Neural cell (in vitro differentiated cells): ENCODE results near the gene ACVR1. TPM values are rescaled to one million over a fixed set of nuclear protein-coding genes. Genes with fewer than 3 reads are reported as not detected.

Source experiments
- H2AFZ ChIP-seq: fragments of 200-600, 300-800 bp; sonication (generic), shearing (Covaris generic); 2 replicates; pipeline ENCODE4 v1.6.0; 2014; ENCODE audit warnings: low read depth, mild to moderate bottlenecking, antibody characterized with exemption, low read length, moderate library complexity
- H3F3A ChIP-seq: fragments of 200-600 bp; shearing (Covaris generic); 2 replicates; pipeline ENCODE4 v1.6.1; 2016; ENCODE audit warnings: mild to moderate bottlenecking, moderate library complexity, mixed read lengths, antibody characterized with exemption, low read length; ENCODE audit not compliant: insufficient read depth, poor library complexity, severe bottlenecking
- H3K27ac ChIP-seq: fragments of 200-600, 300-800 bp; sonication (generic), shearing (Covaris generic); 2 replicates; pipeline ENCODE4 v1.5.1; 2014; ENCODE audit warnings: mild to moderate bottlenecking, low read length, moderate library complexity
- H3K27me3 ChIP-seq: fragments of 300-800, 200-600 bp; sonication (generic), shearing (Covaris generic); 2 replicates; pipeline ENCODE4 v1.6.0; 2014; ENCODE audit warnings: mild to moderate bottlenecking, low read depth, low read length, moderate library complexity; ENCODE audit not compliant: insufficient read depth
- H3K36me3 ChIP-seq: fragments of 300-800, 200-600 bp; sonication (generic), shearing (Covaris generic); 2 replicates; pipeline ENCODE4 v1.5.1; 2014; ENCODE audit warnings: mild to moderate bottlenecking, antibody characterized with exemption, low read length, moderate library complexity; ENCODE audit not compliant: insufficient read depth
- H3K4me2 ChIP-seq: fragments of 300-800, 200-600 bp; sonication (generic), shearing (Covaris generic); 2 replicates; pipeline ENCODE4 v1.6.0; 2014; ENCODE audit warnings: mild to moderate bottlenecking, low read length
- H3K4me3 ChIP-seq: fragments of 300-800, 200-600 bp; sonication (generic), shearing (Covaris generic); 2 replicates; pipeline ENCODE4 v1.5.1; 2014; ENCODE audit warnings: mild to moderate bottlenecking, low read length, moderate library complexity
- H3K79me2 ChIP-seq: fragments of 200-600 bp; shearing (Covaris generic); replicated peaks from 2 replicates; pipeline ENCODE4 v1.6.0; 2014; ENCODE audit warnings: mild to moderate bottlenecking, low read length, moderate library complexity; ENCODE audit not compliant: insufficient read depth
- H3K9ac ChIP-seq: fragments of 300-800, 200-600 bp; sonication (generic), shearing (Covaris generic); 2 replicates; pipeline ENCODE4 v1.6.1; 2016; ENCODE audit warnings: mild to moderate bottlenecking, low read length, mixed read lengths
- H3K9me2 ChIP-seq: fragments of 200-600 bp; shearing (Covaris generic); 2 replicates; pipeline ENCODE4 v1.6.1; 2016; ENCODE audit warnings: mild to moderate bottlenecking, low read length, mixed read lengths; ENCODE audit not compliant: insufficient read depth
- H3K9me3 ChIP-seq: fragments of 200-600, 300-800 bp; sonication (generic), shearing (Covaris generic); 2 replicates; pipeline ENCODE4 v1.6.1; 2016; ENCODE audit warnings: mild to moderate bottlenecking, mixed run types, low read length, moderate library complexity, mixed read lengths
- H4K20me1 ChIP-seq: fragments of 200-600 bp; shearing (Covaris generic); 2 replicates; pipeline ENCODE4 v1.6.1; 2016; ENCODE audit warnings: mild to moderate bottlenecking, mixed run types; ENCODE audit not compliant: insufficient read depth
- EP300 ChIP-seq: fragments of 450-650 bp; conservative IDR thresholded peaks from 2 replicates; pipeline ENCODE4 v1.6.1; 2014; ENCODE audit warnings: antibody characterized with exemption, mild to moderate bottlenecking, moderate library complexity; ENCODE audit not compliant: poor library complexity, severe bottlenecking
- EZH2 ChIP-seq: fragments of 200-600, 300-800 bp; shearing (Covaris generic), sonication (generic); IDR thresholded peaks from 2 replicates; pipeline ENCODE4 v1.6.1; 2014; ENCODE audit warnings: antibody characterized with exemption, low read length, borderline replicate concordance, mild to moderate bottlenecking; ENCODE audit not compliant: insufficient read depth, poor library complexity, severe bottlenecking
- MXI1 ChIP-seq: fragments of 450-650 bp; conservative IDR thresholded peaks from 2 replicates; pipeline ENCODE4 v1.6.1; 2014; ENCODE audit warnings: antibody characterized with exemption, mild to moderate bottlenecking; ENCODE audit not compliant: poor library complexity, severe bottlenecking
- POLR2AphosphoS5 ChIP-seq: IDR thresholded peaks from 2 replicates; pipeline ENCODE4 v1.6.1; 2012
- RAD21 ChIP-seq: fragments of 450-650 bp; conservative IDR thresholded peaks from 2 replicates; pipeline ENCODE4 v1.6.1; 2014; ENCODE audit warnings: antibody characterized with exemption, mild to moderate bottlenecking, moderate library complexity
- SMC3 ChIP-seq: fragments of 450-650 bp; conservative IDR thresholded peaks from 2 replicates; pipeline ENCODE4 v1.6.1; 2014; ENCODE audit warnings: antibody characterized with exemption, mild to moderate bottlenecking, moderate library complexity; ENCODE audit not compliant: poor library complexity
- TAF1 ChIP-seq: IDR thresholded peaks from 2 replicates; pipeline ENCODE4 v1.6.1; 2012; ENCODE audit warnings: low read depth
- polyA plus RNA-seq: library from polyadenylated mRNA; depleted of rRNA; stranded (reverse); fragments of >200 nt; gene quantifications from 2 replicates; pipeline ENCODE4 v1.2.3, GENCODE V29; 2014
- TF ChIP-seq, protein P1 (sequence below): fragments of 450-650 bp; IDR thresholded peaks from 2 replicates; pipeline ENCODE4 v1.5.1; 2014; ENCODE audit warnings: antibody characterized with exemption, mild to moderate bottlenecking, moderate library complexity; ENCODE audit not compliant: poor library complexity, severe bottlenecking
- TF ChIP-seq, protein P2 (sequence below): IDR thresholded peaks from 2 replicates; pipeline ENCODE4 v1.6.1; 2012; ENCODE audit warnings: borderline replicate concordance

Gene ACVR1
- polyA plus RNA-seq, 1 donor from 2014 or later, result 4.0 TPM

DNA sequence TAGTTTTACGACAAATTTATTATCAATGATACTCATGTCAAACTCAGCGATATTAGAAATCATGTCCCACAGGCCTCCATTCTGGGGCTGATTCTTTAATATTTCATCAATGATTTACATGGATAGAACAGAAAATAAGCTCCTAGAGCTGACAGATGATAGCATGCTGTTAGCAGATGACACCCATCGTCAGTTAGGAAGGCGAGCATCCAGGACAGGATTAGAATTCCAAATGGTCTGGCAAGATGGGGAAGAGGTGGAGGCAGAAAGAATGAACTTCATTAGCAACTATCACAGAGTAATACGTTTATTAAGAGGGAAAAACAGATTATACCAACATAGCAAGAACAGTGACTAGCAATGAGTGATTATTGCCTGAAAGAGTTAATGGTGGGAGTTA is 46.2 kb upstream of the ACVR1 start:
- Histone ChIP-seq H3K4me3 (no peak overlapping the region), H3K9me3 (no peaks in the 10 kb centered on the region)

DNA sequence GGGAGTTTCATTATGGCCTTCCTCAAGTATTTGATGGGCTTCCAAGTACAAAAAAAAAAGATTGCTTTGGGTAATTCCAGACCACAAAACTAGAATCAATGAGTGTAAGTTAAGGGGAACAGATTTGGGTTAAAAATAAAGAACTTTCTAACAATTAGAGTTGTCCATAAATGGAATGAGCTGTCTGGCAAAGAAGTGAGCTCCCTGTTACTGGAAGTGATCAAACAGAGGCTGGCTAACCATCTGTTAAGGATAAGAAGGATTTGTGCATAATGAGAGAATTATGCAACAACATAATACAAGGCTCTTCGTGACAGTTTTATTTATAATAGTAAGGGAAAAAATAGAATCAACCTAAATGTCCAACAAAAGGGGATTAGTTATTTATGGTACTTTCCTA is 44.6 kb upstream of the ACVR1 start:
- H4K20me1 ChIP-seq, result no peaks in the 10 kb centered on the region
- H3K27me3 ChIP-seq, result peaks cover 8% of the 10 kb centered on the region
- H3K4me3 ChIP-seq, result no peak overlapping the region
- no peaks in the 10 kb centered on the region for H3K9me3 ChIP-seq
- no peak overlapping the region for H2AFZ ChIP-seq
- H3K4me2 ChIP-seq, result no peak overlapping the region
- H3K27ac ChIP-seq, result no peak overlapping the region
- no peaks in the 10 kb centered on the region for H3K36me3 ChIP-seq
- TF ChIP-seq, protein P1, sequence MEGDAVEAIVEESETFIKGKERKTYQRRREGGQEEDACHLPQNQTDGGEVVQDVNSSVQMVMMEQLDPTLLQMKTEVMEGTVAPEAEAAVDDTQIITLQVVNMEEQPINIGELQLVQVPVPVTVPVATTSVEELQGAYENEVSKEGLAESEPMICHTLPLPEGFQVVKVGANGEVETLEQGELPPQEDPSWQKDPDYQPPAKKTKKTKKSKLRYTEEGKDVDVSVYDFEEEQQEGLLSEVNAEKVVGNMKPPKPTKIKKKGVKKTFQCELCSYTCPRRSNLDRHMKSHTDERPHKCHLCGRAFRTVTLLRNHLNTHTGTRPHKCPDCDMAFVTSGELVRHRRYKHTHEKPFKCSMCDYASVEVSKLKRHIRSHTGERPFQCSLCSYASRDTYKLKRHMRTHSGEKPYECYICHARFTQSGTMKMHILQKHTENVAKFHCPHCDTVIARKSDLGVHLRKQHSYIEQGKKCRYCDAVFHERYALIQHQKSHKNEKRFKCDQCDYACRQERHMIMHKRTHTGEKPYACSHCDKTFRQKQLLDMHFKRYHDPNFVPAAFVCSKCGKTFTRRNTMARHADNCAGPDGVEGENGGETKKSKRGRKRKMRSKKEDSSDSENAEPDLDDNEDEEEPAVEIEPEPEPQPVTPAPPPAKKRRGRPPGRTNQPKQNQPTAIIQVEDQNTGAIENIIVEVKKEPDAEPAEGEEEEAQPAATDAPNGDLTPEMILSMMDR, result no peak
- TF ChIP-seq EZH2 (no peak), MXI1 (no peak), TAF1 (no peak), EP300 (no peak), SMC3 (no peak), RAD21 (no peak), POLR2AphosphoS5 (no peak)
- TF ChIP-seq, protein P2, sequence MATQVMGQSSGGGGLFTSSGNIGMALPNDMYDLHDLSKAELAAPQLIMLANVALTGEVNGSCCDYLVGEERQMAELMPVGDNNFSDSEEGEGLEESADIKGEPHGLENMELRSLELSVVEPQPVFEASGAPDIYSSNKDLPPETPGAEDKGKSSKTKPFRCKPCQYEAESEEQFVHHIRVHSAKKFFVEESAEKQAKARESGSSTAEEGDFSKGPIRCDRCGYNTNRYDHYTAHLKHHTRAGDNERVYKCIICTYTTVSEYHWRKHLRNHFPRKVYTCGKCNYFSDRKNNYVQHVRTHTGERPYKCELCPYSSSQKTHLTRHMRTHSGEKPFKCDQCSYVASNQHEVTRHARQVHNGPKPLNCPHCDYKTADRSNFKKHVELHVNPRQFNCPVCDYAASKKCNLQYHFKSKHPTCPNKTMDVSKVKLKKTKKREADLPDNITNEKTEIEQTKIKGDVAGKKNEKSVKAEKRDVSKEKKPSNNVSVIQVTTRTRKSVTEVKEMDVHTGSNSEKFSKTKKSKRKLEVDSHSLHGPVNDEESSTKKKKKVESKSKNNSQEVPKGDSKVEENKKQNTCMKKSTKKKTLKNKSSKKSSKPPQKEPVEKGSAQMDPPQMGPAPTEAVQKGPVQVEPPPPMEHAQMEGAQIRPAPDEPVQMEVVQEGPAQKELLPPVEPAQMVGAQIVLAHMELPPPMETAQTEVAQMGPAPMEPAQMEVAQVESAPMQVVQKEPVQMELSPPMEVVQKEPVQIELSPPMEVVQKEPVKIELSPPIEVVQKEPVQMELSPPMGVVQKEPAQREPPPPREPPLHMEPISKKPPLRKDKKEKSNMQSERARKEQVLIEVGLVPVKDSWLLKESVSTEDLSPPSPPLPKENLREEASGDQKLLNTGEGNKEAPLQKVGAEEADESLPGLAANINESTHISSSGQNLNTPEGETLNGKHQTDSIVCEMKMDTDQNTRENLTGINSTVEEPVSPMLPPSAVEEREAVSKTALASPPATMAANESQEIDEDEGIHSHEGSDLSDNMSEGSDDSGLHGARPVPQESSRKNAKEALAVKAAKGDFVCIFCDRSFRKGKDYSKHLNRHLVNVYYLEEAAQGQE, result no peak
- no peaks in the 10 kb centered on the region for H3F3A ChIP-seq
- no peaks in the 10 kb centered on the region for H3K9me2 ChIP-seq
- H3K9ac ChIP-seq, result no peak overlapping the region
- no peaks in the 10 kb centered on the region for H3K79me2 ChIP-seq

More for the DNA sequence above, 46.2 kb upstream of the ACVR1 start:
- TF ChIP-seq, protein P1, result no peak
- TF ChIP-seq TAF1 (no peak), MXI1 (no peak), SMC3 (no peak), POLR2AphosphoS5 (no peak), EP300 (no peak), EZH2 (no peak), RAD21 (no peak)
- TF ChIP-seq, protein P2, result no peak
- H3K36me3 ChIP-seq, result no peaks in the 10 kb centered on the region
- H2AFZ ChIP-seq, result no peak overlapping the region
- H3K9ac ChIP-seq, result no peak overlapping the region
- no peaks in the 10 kb centered on the region for H3K79me2 ChIP-seq
- H4K20me1 ChIP-seq, result no peaks in the 10 kb centered on the region
- H3K27ac ChIP-seq, result no peak overlapping the region
- H3K9me2 ChIP-seq, result no peaks in the 10 kb centered on the region
- H3K4me2 ChIP-seq, result no peak overlapping the region
- H3F3A ChIP-seq, result no peaks in the 10 kb centered on the region
- H3K27me3 ChIP-seq, result peaks cover 8% of the 10 kb centered on the region
